HG03457 (cell line): ENCODE results near the gene TSC2.
"Not testable (repeated sequence)": the region's sequence is repeated elsewhere in the genome, so short reads cannot be mapped to it uniquely, and the experiment has no call there.

Source experiments
- ATAC-seq: cut with Tn5 transposase; IDR thresholded peaks from one replicate; pipeline ENCODE4 v1.9.1; 2021; ENCODE audit warnings: moderate number of reproducible peaks; ENCODE audit not compliant: unreplicated experiment

TSC2 gene

DNA sequence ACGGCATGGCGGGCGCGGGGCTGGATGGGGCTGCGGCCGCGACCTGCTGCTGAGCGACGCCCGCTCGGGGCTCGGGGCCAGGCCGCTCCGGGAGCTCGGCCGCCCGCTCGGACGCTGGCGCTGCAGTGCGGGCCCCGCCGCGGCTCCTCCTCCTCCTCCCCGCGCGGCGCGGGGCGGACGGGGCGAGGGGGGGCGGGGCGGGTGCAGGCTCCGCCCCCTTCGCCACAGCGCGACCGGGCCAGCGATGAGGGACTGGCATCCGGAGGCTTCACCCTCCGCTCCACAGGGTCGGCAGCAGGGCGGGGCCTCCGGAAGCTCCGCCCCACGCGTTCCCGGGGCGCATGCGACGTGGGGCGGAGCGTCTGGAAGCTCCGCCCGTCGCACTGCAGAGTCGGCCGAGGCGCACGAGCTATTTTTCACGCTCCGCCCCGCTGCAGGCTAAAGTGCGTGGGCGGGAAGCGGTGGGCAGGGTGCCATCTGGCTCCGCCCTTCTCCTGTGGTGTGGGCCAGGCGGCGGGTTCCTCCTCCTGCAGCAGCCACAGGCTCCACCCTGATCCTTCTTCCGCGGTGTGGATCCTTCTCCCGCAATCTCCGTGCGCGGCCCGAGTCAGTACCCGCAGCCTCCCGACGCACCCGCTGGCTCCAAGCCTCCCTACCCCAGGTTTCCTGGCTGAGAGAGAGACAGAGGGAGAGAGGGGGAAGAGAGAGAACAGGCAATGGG lies 88.1 kb downstream of the TSC2 start, which contains the start of gene PKD1:
Gene PKD1 (minus strand): TSS at position 129 of the 721 bp plus-strand sequence. CDS start 209 bp downstream, outside the sequence.
- ATAC-seq = not testable (repeated sequence)
